Measurements from ENCODE around the gene CYP46A1.

CYP46A1 gene

DNA sequence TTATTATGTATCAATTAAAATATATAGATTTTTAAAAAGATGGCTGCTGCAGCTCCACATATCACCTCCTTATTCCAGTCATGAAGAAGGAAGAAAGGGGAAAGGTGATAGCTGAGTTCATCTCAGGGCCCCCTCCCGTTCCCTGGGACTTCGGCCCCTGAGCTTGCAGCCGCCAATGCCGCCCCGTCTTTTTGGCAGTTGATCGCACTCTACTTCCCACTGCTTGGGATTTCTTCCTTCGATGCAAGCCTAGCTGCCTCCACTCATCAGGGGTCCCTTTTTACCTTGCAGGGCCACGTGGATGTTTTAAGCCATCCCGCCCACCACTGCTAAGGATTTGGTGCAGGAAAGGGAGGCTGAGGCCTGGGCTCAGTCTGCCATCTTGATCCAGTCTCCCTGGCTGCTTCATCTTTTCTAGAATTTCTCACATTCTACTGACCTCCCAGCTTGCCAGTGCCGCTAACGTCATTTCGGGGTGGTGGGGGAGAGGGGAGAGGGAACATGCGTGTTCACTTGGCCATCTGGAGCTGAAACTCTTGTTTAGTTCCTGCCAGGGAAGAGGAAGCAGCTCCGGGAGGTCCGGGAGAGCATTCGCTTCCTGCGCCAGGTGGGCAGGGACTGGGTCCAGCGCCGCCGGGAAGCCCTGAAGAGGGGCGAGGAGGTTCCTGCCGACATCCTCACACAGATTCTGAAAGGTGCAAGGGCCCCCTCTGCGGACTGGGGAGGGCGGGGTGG lies 31.3 kb downstream of the CYP46A1 start:
- DNase-seq (ENCODE audit: insufficient read length, low spot score) (no peak), FAIRE-seq (no peak)
- TF ChIP-seq, protein P1, sequence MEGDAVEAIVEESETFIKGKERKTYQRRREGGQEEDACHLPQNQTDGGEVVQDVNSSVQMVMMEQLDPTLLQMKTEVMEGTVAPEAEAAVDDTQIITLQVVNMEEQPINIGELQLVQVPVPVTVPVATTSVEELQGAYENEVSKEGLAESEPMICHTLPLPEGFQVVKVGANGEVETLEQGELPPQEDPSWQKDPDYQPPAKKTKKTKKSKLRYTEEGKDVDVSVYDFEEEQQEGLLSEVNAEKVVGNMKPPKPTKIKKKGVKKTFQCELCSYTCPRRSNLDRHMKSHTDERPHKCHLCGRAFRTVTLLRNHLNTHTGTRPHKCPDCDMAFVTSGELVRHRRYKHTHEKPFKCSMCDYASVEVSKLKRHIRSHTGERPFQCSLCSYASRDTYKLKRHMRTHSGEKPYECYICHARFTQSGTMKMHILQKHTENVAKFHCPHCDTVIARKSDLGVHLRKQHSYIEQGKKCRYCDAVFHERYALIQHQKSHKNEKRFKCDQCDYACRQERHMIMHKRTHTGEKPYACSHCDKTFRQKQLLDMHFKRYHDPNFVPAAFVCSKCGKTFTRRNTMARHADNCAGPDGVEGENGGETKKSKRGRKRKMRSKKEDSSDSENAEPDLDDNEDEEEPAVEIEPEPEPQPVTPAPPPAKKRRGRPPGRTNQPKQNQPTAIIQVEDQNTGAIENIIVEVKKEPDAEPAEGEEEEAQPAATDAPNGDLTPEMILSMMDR (IDR thresholded peaks at IDR 0.05; ENCODE audit: insufficient read depth, missing control alignments) = no peak

DNA sequence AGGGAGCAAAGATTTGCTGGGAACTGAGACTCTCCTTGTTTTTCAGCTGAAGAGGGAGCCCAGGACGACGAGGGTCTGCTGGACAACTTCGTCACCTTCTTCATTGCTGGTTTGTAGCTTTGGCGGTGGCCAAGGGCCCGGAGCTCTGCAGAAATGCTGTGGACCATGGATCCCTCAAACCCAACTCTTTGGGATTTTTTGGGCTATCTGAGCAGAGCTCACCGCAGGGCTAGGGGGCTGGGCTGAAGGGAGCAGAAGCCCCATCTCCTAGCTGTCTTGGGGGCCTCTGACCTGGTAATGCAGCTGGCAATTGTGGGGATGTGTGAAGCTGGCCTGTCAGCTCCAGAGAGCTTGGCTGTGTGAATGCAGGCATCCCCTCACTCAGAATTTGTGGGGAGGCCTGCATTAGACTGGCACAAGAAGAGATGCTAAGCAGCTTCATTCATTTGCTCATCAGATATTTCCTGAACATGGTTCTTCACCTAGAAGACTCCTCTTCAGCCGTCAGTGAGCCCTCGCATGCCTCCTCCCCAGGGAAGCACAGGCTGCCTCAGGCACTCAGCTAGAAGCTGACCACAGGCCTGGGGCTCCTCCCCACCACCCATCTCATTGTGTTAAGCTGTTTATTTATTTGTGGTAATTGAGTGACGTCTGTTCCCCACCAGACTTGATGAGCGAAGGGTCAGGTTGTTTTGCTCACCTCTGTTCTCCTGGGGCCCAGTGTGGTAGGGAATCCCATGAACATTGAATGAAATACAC lies 32.2 kb downstream of the CYP46A1 start:
- no peak for FAIRE-seq
- TF ChIP-seq, protein P1 (IDR thresholded peaks at IDR 0.05; ENCODE audit: insufficient read depth, missing control alignments) = no peak

DNA sequence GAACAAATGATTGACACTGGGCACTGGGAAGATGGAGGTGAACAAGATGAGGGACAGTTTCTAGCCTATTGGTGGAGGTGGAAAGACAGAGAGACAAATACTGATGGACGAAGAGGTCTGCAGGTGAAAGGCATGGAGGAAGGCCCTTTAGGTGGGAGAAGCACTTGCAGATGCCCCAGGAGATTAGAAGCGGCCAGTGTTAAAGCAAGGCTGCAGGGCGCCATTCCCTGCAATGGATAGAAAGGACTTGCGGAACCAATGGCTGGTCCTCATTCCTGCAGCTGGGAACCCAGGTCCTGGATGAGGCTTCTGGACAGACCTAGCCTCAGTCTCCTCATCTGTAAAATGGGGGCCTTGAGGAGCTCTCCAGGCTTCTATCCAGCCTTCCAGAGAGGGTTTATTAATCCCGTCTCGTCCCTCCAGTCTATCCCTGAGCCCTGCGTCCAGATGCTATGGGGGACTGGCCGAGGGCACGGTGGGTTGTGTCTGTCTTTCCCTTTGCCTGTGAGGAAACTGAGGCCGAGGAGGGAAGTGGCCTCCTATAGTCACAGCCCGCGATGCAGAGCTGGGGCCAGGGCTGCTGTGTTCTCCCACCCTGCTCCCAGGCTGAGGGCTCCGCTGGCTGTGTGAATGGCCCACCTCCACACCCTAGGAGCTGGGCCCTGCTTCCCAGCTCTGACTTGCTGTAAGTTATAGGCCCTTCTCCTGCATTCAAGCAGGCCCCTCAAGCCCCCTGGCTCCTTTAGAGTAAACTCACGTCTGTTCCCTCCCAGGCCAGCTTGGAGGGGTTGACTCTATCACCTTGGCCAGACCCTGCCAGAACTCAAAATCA lies 33.0 kb downstream of the CYP46A1 start:
- DNase-seq (ENCODE audit: insufficient read length, low spot score) (no peak), FAIRE-seq (no peak)
- TF ChIP-seq, protein P1 (IDR thresholded peaks at IDR 0.05; ENCODE audit: insufficient read depth, missing control alignments) = no peak

More for the DNA sequence above, 32.2 kb downstream of the CYP46A1 start:
- no peak for DNase-seq (ENCODE audit: insufficient read length, low spot score)

DNA sequence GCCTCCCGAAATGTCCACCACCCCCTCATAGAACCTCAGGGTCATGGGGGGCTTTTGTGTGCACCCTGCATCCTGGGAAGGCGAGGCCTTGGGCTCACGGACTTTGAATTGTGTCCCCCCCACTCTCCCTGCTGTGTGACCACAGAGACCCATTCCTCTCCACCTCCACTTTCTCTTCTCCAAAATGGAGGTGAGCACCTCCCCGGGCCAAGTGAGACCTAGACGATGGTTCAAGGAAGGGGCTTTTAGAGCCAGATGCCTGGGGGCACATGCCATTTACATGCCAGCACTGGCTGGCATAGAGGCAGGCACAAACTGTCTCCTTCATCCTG lies 33.5 kb downstream of the CYP46A1 start:
- TF ChIP-seq, protein P1 (IDR thresholded peaks at IDR 0.05; ENCODE audit: insufficient read depth, missing control alignments) = no peak
- DNase-seq (ENCODE audit: insufficient read length, low spot score) (no peak), FAIRE-seq (no peak)

DNA sequence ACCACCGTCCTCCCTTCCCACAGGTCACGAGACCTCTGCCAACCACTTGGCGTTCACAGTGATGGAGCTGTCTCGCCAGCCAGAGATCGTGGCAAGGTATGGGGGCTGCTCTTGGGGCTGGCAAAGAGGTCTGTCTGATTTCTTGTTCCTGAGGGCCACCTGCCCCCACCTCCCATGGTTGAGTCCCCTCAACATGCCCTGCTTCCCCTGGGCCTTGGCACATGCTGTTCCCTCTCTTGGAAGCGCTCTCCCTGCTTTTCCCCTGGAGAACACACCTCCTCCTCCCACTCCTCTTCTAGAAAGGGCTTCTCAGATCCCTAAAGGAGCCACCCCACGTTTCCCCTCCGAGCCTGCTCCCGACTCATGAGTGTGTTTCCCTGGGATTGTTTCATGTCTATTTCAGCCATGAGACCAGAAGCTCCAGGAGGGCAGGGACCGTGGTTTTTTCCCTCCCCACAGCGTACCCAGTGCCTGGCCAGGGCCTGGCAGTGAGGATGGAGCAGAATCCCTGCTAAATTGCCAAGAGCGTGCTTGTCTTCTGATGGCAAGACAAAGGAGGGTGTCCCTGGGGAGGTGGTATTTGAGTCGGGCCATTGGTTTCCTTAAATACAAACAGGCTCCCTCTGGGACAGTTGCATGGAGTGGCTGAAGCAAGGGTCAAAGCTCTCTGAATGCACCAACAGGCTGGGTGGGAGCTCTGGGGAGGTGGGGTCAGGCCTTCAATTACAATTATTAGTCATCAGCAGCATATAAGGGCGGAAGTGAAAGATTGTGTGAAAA lies 34.1 kb downstream of the CYP46A1 start:
- no peak for FAIRE-seq
- DNase-seq (ENCODE audit: insufficient read length, low spot score) = no peak
- TF ChIP-seq, protein P1 (IDR thresholded peaks at IDR 0.05; ENCODE audit: insufficient read depth, missing control alignments) = no peak

DNA sequence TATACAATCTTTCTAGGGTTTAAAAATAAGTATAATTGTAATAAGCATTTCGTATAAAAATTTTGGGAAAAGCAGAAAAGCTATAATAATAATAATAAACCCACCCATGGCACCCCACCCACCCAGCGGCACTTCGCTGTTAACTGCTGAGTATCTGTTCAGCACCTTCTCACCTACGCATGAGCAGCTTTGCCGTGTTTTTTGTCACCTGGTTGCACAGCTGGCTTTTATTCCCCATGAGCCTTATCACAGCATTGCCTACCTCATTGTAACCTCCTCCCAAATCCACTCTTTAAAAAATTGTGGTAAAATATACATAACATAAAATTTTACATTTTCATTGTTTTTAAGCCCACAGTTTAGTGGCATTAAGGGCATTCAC lies 34.7 kb downstream of the CYP46A1 start:
- DNase-seq (ENCODE audit: insufficient read length, low spot score) (no peak), FAIRE-seq (no peak)
- TF ChIP-seq, protein P1 (IDR thresholded peaks at IDR 0.05; ENCODE audit: insufficient read depth, missing control alignments) = no peak

Measured in D721Med (cell line).